Measurements from ENCODE around the gene CACNA1C. TPM values are rescaled to one million over a fixed set of nuclear protein-coding genes. Genes with fewer than 3 reads are reported as not detected.

CACNA1C gene
- polyA plus RNA-seq, 1 of the 3 experiments (the other 2 are of a cell fraction): 1.5 TPM

DNA sequence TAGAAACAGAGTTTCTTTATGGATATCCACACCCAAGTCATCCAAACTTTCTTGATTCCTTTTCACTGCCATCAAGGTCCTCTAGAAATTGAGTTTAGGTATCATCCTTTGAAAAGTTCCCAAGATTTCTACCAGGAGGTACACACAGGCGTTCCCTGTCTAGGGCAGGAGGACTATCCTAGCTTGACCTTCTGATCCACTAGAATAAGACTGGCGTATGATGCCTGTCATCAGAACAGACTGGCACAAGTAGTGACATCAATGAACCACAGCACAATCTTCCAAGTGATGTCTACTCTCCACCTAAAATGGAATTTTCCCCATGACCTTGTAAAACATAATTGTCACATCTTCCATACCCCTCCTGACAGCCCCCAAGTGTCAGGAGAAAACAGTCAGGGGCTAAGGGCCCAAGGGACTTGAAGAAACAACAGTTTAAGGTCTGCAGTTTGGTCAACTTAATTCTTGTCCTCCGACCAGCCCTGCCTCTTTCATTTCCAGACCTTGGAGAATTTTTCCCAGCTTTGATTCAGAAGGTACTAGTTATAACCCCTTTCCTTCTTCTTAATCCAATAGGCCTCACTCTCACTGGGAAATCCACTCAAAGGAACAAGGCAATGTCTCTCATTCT lies 641.3 kb downstream of the CACNA1C start (continued):
- TF ChIP-seq FOSL2 (IDR thresholded peaks at IDR 0.05; ENCODE audit: borderline replicate concordance, low read depth) (no peak), JUND (IDR thresholded peaks at IDR 0.05) (no peak), FOXM1 (IDR thresholded peaks at IDR 0.05; ENCODE audit: low read depth) (no peak)
- TF ChIP-seq, protein P1, sequence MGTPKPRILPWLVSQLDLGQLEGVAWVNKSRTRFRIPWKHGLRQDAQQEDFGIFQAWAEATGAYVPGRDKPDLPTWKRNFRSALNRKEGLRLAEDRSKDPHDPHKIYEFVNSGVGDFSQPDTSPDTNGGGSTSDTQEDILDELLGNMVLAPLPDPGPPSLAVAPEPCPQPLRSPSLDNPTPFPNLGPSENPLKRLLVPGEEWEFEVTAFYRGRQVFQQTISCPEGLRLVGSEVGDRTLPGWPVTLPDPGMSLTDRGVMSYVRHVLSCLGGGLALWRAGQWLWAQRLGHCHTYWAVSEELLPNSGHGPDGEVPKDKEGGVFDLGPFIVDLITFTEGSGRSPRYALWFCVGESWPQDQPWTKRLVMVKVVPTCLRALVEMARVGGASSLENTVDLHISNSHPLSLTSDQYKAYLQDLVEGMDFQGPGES (IDR thresholded peaks at IDR 0.05; ENCODE audit: low read depth, low read length): no peak

DNA sequence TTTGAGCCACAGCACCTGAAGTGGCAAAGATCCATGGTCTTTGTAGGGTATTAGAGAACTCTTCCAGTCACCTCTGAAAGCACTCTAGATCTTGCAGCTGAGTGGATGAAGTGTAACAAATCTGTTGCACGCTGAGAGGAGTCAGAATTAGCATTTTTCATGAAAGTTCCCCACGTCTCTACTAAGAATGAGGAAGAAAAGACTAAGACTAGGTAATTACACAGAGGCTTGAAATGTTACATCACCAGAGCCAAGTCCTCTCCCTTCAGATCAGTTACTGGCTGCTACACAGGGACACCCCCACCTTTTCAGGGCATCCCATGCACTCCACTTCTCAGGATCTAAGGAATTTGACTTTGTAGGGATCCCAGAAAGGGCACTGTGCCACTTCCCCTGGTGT lies 643.3 kb downstream of the CACNA1C start:
- H3K27me3 ChIP-seq (ENCODE audit: insufficient read depth): no peaks in the 10 kb centered on the region
- WGBS (ENCODE audit: low lambda C conversion rate): 14% methylated on average over 2 of the region's 2 CpGs
- POLR2A ChIA-PET: no interaction called here
- no peak overlapping the region for H2AFZ ChIP-seq (ENCODE audit: low read depth)
- no peaks in the 10 kb centered on the region for H3K9me2 ChIP-seq
- H4K20me1 ChIP-seq (ENCODE audit: insufficient read depth): no peaks in the 10 kb centered on the region
- H3K4me3 ChIP-seq (ENCODE audit: low read depth in 2 of 2, low read length in 1 of 2): no peak overlapping the region
- H3K9me3 ChIP-seq: no peaks in the 10 kb centered on the region
- H3K9ac ChIP-seq: no peak overlapping the region
- H3K4me2 ChIP-seq: no peak overlapping the region
- H3F3A ChIP-seq (replicated peaks; ENCODE audit: insufficient read depth): no peaks in the 10 kb centered on the region
- CTCF ChIA-PET: no interaction called here
- no peak for DNase-seq
- no peaks in the 10 kb centered on the region for H3K36me3 ChIP-seq (replicated peaks in 1 of 2; ENCODE audit: control insufficient read depth in 1 of 2, insufficient read depth in 2 of 2, low read length in 1 of 2)
- no peaks in the 10 kb centered on the region for H3K79me2 ChIP-seq (ENCODE audit: insufficient read depth)
- no peak overlapping the region for H3K27ac ChIP-seq (ENCODE audit: low read depth in 2 of 2, low read length in 1 of 2)
- TF ChIP-seq RCOR1 (IDR thresholded peaks at IDR 0.05; ENCODE audit: low read length): no peak
- H3K4me1 ChIP-seq (ENCODE audit: control insufficient read depth in 1 of 2, insufficient read depth in 2 of 2, low read depth in 1 of 2, low read length in 1 of 2): no peaks in the 10 kb centered on the region

- TF ChIP-seq NFIC (IDR thresholded peaks at IDR 0.05; ENCODE audit: borderline replicate concordance) (no peak), PBX3 (IDR thresholded peaks at IDR 0.05) (no peak), REST (IDR thresholded peaks at IDR 0.05; ENCODE audit: low read depth, low read length) (no peak), GATA2 (CRISPR knock-in tag; IDR thresholded peaks at IDR 0.05) (no peak)
- Histone ChIP-seq H3K4me2 (no peak overlapping the region), H3K79me2 (ENCODE audit: insufficient read depth) (no peaks in the 10 kb centered on the region)
These were observed 644.4 kb downstream of the CACNA1C start for GRCh38 chr12:2697057-2697800.

More at GRCh38 chr12:2697057-2697800, 644.4 kb downstream of the CACNA1C start:
- POLR2A ChIA-PET: no interaction called here
- Histone ChIP-seq H3K9me3 (no peaks in the 10 kb centered on the region), H3K9ac (no peak overlapping the region), H3K4me3 (ENCODE audit: low read depth in 2 of 2, low read length in 1 of 2) (no peak overlapping the region), H3K27me3 (ENCODE audit: insufficient read depth) (no peaks in the 10 kb centered on the region), H3K9me2 (no peaks in the 10 kb centered on the region), H3F3A (replicated peaks; ENCODE audit: insufficient read depth) (no peaks in the 10 kb centered on the region), H3K4me1 (ENCODE audit: control insufficient read depth in 1 of 2, insufficient read depth in 2 of 2, low read depth in 1 of 2, low read length in 1 of 2) (no peaks in the 10 kb centered on the region), H3K27ac (ENCODE audit: low read depth in 2 of 2, low read length in 1 of 2) (no peak overlapping the region), H3K36me3 (replicated peaks in 1 of 2; ENCODE audit: control insufficient read depth in 1 of 2, insufficient read depth in 2 of 2, low read length in 1 of 2) (no peaks in the 10 kb centered on the region), H4K20me1 (ENCODE audit: insufficient read depth) (no peaks in the 10 kb centered on the region), H2AFZ (ENCODE audit: low read depth) (no peak overlapping the region)
- DNase-seq: no peak
- 39% methylated on average over 10 of the region's 10 CpGs for WGBS (ENCODE audit: low lambda C conversion rate)
- CTCF ChIA-PET: no interaction called here
